HG03103 (cell line): ENCODE data around the gene IGF1R.

Source experiments
- ATAC-seq: cut with Tn5 transposase; IDR thresholded peaks from one replicate; pipeline ENCODE4 v1.9.1; 2021; ENCODE audit warnings: low read depth; ENCODE audit not compliant: unreplicated experiment

Gene IGF1R

GRCh38 chr15:98787936-98788757, 139.8 kb downstream of the IGF1R start:
- ATAC-seq, result no peak

- ATAC-seq, result no peak
Measured at GRCh38 chr15:98789020-98789419, 140.7 kb downstream of the IGF1R start.

GRCh38 chr15:98790270-98790669, 141.9 kb downstream of the IGF1R start:
- ATAC-seq, result no peak

DNA sequence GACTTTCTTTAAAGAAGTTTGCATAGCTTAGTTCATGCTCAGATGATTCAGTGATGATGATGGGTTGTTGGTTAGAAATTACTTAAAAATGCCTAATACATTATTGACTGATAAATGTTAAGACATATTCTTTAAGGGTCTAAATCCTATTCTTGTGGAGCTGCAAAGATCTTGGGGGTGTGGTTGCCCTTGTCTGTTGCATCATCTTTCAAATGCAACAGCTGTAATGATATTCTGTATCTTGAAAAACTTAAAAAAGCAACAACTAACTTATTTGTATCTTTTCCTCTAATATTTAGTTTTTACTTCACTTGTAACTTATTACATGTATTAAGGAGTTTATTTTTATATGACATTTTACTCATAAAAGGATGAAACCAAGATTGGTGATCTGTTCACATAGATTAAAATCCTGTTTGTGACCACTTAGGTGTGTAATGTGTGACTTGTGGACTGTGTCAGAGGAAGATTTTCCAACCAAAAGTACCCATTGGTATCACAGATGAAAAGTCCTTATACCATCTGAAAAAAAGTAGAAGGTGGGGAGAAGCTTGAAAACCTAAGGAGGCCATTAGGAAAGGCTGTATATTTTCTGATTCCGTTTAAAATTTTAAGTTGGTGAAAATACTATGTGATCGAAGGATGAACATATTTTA, 142.8 kb downstream of the IGF1R start:
- ATAC-seq, result no peak

DNA sequence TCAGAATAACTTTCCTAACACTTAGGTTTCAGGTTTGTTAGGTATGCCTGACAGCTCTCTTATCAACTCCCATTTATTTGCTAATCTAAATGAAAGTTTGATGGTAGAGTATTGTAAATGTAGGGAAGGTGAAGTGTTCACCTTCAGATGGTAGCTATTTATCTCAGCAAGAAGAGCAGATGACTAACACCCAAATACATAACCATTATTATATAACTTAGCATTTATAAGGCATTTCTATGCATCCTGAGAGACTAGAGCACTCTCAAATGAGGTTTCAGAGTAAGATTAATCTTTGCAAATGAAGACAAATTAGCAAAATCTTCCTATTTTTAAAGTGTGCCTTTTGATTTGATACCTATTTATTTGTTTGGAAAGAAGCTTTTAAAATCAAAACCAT, 143.8 kb downstream of the IGF1R start:
- no peak for ATAC-seq

GRCh38 chr15:98794211-98794610, 145.9 kb downstream of the IGF1R start:
- ATAC-seq, result no peak

DNA sequence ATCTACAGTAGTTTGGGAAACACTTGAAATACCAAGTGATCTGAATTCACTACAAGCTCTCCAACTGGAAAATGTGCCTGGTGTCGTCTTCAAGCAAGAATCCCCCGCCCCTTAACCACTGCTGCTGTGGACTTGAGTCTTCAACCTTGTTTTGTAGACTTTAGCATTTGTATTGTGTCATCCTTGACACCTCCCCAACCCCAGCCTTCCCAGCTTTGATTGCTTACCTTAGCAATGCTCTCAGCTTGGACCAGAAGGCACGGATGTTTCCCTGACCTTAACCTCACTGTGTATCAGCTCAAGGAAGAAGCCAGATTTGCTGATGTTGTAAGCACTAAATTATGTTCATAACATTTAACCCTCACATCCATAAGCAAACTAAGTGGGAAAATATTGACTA, 146.4 kb downstream of the IGF1R start:
- ATAC-seq, result no peak

DNA sequence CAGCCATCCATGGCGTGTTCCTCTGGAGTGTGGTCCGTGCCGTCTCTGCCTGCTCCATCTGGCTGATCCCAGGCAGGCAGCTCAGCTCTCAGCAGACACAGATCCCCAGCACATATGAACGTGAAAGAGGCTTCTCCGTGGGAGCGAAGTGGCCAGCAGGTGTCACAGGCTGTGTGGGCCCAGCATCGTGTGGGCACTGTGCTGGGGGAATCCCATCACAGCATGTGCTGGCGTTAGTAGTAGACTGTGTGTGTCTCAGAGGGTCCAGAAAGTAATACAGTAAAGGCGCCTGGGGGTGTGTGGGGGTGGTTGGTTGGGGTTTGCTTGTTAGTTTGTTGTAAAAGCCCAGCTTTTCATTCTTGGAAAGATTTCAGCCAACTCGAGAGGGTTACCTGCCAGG, 147.6 kb downstream of the IGF1R start:
- ATAC-seq, result no peak

GRCh38 chr15:98796685-98797357, 148.5 kb downstream of the IGF1R start:
- no peak for ATAC-seq

DNA sequence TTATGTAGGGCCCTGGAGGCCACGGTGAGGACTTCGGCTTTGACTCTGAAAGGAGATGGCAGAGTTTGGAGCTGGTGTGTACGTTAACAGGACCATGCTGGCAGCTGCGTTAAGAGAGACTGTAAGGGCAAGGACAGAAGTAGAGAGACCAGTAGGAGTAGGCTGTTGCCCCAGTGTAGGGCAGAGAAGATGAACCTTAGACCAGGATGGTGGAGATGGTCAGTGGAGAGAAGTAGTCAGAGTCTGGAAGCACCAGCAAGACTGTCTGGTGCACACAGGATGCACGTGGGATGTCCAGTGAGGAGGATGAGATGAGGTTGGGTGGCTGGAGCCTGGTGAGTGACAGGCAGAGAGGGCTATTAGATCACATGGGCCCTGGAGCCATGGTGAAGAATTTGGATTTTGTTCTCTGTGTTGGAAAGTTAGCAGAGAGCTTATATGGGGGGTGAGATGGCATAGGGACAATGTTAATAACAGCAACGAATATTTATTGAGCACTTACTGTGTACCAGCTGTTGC, 150.1 kb downstream of the IGF1R start:
- no peak for ATAC-seq

DNA sequence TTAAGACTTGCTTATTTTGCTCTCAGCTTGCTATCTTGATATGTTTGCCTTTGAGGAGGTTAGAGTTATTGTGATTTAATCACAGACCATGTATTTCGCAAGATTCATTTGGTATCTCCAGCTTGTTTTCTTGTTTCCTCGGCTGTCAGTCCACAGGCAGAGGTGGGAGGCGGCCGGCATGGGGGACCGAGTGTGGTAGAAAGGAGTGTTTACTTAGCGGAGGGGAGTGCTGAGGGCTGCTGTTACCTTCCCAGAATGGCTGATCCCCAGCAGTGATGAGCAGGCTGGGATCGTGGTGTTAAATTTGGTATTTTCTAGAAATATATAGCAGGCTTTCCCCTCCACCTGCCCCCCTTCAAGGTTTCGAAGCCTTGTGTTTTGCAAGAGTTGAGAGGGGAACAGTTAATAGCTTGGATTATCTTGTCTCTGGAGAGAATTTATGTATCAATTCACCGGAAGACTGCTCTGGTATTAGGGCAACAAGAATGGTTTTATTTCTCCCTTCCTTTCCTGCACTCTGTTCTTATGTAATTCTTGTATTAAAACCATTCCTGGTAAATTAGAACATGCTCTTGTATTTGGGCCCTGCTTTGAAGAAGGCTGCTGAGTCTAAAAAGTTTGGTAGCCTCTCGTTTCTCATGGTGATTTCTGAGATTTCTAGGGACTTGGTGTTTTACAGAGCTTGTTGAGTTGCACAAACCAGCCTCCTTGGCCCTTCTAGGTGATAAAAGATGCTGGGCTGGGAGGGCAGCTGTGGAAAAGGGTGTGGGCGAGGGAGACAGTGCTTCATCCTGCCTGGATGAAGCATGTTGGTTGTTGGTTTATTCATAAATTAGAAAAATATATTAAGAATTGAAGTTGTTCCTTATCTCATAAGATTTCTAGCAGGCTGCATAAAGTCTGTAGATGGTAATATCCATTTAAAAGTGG, 151.4 kb downstream of the IGF1R start:
- ATAC-seq, result no peak

- ATAC-seq, result no peak
Measured at GRCh38 chr15:98800437-98801233, 152.3 kb downstream of the IGF1R start.

DNA sequence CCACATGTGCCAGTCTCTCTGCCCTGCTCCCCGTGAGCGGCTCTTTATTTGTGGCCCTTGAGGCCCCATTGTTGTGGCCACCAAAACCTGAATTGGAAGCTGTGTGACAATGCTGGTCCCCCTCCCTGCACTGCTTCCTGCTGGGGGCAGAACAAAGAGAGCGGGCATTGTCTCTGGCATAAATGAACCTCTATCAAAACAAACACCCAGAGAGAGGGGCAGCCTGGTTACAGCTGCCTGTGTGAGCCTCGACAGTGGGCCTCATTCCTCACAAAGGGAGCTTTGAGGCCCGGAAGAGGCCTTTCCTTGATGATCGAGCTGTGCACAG, 152.9 kb downstream of the IGF1R start:
- no peak for ATAC-seq

DNA sequence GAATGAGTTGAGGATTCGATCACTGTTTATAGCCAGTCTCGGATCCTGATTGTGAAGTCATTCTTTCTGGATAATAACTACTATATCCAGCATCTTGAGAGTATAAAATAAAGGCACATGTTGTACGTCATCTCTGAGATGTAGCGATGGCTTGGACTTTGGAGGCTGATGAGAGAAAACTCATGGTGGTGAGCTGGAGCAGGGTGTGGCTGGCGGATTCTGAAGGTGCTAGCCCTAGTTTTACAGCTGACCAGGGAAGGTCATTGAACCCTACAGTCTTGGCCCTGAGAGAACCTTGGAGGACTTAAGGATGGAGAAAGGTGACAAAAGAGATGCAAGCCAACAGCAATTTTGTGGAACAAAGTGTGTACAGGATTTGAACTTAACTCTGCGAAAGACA, 153.8 kb downstream of the IGF1R start:
- ATAC-seq, result no peak

DNA sequence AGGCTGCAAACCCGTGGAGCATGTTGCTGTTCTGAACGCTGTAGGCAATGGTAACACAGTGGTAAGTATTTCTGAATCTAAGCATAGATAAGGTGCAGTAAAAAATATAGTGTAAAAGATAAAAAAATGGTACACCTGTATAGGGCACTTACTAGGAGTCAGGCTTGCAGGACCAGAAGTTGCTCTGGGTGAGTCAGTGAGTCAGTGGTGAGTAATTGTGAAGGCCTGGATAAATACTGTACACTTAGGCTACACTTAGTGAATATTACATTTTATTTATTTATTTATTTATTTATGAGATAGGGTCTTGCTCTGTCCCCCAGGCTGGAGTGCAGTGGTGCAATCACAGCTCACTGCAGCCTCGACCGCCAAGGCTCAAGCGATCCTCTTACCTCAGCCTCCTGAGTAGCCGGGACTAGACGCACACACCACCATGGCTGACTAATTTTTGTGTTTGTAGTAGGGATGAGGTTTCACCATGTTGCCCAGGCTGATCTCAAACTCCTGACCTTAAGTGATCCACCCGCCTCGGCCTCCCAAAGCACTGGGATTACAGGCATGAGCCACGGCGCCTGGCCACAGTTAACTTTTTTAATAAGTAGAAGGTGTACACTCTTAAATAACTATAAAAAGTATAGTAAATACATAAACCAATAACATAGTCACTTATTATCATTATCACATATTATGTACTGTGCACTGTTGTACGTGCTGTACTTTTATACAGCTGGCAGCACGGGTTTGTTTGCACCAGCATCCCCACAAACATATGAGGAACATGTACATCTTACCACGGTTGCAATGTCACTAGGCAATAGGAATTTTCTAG, 155.1 kb downstream of the IGF1R start:
- no peak for ATAC-seq

- ATAC-seq, result no peak
Measured at GRCh38 chr15:98804057-98804380, 155.7 kb downstream of the IGF1R start.

DNA sequence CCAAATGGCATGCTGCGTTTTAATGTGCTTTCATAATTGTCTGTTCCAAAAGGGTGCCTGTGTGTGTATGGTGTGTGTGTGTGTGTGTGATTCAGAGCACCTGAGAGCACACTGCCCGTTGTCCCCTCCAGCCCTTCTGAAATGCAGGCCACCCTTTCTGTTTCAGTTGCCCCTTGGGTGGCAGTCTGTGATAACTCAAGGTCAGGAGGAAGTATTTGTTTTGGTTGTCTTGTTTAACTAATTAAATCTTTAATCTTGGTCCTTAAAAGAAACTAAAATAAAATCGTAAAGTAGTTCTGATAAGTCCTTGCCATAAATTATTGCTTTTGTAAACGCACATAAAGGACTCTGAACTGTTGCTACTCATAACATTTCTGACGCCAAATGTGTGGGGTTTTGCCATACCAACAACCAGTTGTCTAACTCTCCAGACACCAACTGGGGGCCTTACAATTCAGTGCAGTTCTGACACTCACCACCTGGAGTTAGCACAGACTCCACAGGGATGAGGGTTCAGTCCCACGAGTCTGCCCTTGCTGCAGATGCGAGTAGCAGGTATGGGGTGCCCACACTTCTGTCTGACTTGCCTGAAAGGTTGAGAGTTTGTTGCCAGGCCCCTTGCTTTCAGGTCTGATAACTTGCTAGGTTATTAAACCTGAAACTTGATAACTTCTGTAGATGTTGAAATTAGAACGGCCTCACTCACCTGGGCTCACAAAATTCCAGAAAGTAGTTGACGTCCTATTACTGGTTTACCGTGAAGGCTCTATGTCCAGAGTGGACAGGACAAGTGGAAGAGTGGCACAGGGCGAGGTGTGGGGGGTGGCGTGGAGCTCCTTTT, 157.3 kb downstream of the IGF1R start:
- ATAC-seq, result no peak

DNA sequence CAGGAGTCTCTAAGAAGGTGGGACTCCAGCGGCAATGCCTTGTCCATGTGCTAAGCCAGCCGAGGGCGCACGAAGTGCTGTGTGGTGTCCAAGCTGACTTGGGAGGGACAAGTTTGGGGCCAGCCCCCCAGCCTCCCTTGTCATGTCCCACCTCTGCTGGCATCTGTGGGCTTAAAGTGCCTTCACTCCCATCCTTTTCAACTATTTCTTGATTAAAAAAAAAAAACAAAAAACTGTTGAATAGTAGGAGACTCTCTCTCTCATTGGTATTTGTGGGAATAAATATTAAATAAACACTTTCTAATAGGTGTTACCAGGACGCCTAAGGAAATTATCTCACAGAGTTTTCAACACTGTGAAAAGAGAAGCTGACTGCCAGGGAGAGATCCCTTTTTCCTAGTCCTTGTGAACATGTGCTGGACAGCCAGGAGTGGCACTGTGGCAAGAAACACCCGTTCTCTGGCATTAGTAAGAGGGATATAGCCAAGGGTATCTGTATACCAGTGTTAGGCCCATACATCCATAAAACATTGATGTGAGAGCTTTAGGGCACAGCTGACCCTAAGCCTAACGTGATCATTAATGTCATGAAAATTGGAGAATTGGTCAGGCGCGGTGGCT, 158.0 kb downstream of the IGF1R start:
- no peak for ATAC-seq
